GM13977 (cell line): Measurements from ENCODE around the gene SH3TC1.

ENCODE experiments used
- DNase-seq: peaks from one replicate; pipeline ENCODE4 v3.0.0; 2012; ENCODE audit warnings: low spot score
- in situ Hi-C: fragments of 300-500 bp; cut with MboI; formaldehyde crosslinking; loops from one replicate; pipeline ENCODE4 v1.12.0; 2022; ENCODE audit warnings: low sequenced_read_pairs, low pct_unique_long_range_greater_than_20kb, mixed read lengths, inconsistent platforms; ENCODE audit not compliant: unreplicated experiment
- TF ChIP-seq, protein P1 (sequence below): IDR thresholded peaks from 2 replicates; pipeline ENCODE4 v1.5.1; 2012; ENCODE audit warnings: mild to moderate bottlenecking, control low read depth; ENCODE audit not compliant: insufficient read depth; ENCODE audit errors: extremely low read depth, missing control alignments

The SH3TC1 gene

DNA sequence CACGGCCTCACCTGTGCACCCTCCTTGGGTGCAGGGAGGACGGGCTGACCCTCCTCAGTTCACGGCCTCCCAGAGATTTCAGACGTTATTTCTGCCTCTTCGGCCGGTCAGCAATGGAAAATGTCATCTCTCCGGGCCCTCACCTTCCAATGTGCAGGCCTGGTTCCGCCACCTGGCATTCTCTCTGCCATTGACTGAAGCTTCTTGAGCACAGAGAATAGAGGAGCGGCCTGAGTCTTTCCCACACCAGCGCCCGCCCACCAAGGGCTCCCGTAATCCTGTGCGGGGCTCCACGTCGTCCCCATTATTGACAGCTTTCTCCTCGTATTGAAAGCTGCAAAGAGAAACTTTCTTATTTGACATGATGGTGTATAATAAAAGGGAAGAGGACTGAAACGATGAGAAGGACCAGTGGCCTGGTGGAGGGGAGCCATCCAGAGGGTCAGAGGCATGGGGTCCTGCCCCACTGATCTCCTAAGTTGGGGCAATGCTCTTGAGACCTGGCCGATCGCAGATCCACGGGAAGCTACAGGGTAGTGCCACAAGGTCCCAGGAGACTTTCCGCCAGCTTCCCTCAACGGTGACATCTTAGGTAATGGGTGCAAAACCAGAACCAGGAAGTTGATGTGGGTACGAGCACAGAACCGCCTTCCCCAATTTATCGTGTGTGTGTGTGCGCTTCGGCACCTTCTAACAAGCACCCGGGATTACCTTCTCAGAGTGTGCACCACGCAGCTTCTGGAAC, 91.0 kb downstream of the SH3TC1 start:
- DNase-seq, result no peak
- TF ChIP-seq, protein P1, sequence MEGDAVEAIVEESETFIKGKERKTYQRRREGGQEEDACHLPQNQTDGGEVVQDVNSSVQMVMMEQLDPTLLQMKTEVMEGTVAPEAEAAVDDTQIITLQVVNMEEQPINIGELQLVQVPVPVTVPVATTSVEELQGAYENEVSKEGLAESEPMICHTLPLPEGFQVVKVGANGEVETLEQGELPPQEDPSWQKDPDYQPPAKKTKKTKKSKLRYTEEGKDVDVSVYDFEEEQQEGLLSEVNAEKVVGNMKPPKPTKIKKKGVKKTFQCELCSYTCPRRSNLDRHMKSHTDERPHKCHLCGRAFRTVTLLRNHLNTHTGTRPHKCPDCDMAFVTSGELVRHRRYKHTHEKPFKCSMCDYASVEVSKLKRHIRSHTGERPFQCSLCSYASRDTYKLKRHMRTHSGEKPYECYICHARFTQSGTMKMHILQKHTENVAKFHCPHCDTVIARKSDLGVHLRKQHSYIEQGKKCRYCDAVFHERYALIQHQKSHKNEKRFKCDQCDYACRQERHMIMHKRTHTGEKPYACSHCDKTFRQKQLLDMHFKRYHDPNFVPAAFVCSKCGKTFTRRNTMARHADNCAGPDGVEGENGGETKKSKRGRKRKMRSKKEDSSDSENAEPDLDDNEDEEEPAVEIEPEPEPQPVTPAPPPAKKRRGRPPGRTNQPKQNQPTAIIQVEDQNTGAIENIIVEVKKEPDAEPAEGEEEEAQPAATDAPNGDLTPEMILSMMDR, result no peak
- in situ Hi-C loops, result no loop called here

DNA sequence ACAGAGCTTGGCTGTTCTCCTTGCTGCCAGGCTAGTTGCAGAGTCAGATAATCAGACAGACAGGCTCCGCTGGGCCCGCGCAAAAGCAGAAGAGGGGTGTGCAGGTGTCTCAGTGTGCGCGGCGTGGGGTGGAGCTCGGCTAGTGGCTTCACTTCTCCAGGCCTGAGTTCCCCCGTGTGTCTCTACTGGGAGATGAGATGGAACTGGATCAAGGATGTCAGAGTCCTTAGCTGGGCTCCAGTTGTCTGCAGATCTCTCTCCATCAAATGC, 91.5 kb downstream of the SH3TC1 start:
- no peak for DNase-seq
- in situ Hi-C loops, result no loop called here
- TF ChIP-seq, protein P1, result no peak
